CMK (cell line): ENCODE measurements around the gene RABGGTA.
"Not testable (repeated sequence)": the region's sequence is repeated elsewhere in the genome, so short reads cannot be mapped to it uniquely, and the experiment has no call there.

Source experiments
- DNase-seq: peaks from one replicate; pipeline ENCODE4 v3.0.0-alpha.2; 2010; ENCODE audit warnings: low read depth

RABGGTA gene

GRCh38 chr14:24260780-24261157 lies 10.6 kb downstream of the RABGGTA start:
- no peak for DNase-seq

- no peak for DNase-seq
Measured at GRCh38 chr14:24260026-24260779, 11.2 kb downstream of the RABGGTA start.

GRCh38 chr14:24259282-24260025 lies 11.9 kb downstream of the RABGGTA start:
- no peak for DNase-seq

- DNase-seq = no peak
Measured at GRCh38 chr14:24258548-24259265, 12.7 kb downstream of the RABGGTA start.

- no peak for DNase-seq
Measured at GRCh38 chr14:24258119-24258518, 13.3 kb downstream of the RABGGTA start.

GRCh38 chr14:24256960-24257359 lies 14.4 kb downstream of the RABGGTA start:
- no peak for DNase-seq

- peak; percentile 76 for DNase-seq
Measured at GRCh38 chr14:24255931-24256711, 15.3 kb downstream of the RABGGTA start.

- DNase-seq = no peak
Measured at GRCh38 chr14:24255438-24255837, 16.0 kb downstream of the RABGGTA start.

- no peak for DNase-seq
Measured at GRCh38 chr14:24254630-24255392, 16.6 kb downstream of the RABGGTA start.

GRCh38 chr14:24253936-24254335 lies 17.5 kb downstream of the RABGGTA start:
- DNase-seq = no peak

- DNase-seq = no peak
Measured at GRCh38 chr14:24252289-24253124, 18.9 kb downstream of the RABGGTA start.

GRCh38 chr14:24251880-24252288 lies 19.5 kb downstream of the RABGGTA start:
- DNase-seq = no peak

- DNase-seq = no peak
Measured at GRCh38 chr14:24250354-24250753, 21.0 kb downstream of the RABGGTA start.

- DNase-seq = no peak
Measured at GRCh38 chr14:24249230-24250021, 22.0 kb downstream of the RABGGTA start.

GRCh38 chr14:24247422-24247821 lies 24.0 kb downstream of the RABGGTA start:
- DNase-seq = no peak

GRCh38 chr14:24246765-24247212 lies 24.6 kb downstream of the RABGGTA start:
- DNase-seq = no peak

- not testable (repeated sequence) for DNase-seq
Measured at GRCh38 chr14:24245350-24245749, 26.0 kb downstream of the RABGGTA start.

GRCh38 chr14:24243336-24243836 lies 28.0 kb downstream of the RABGGTA start:
- DNase-seq = no peak

- no peak for DNase-seq
Measured at GRCh38 chr14:24241829-24242443, 29.5 kb downstream of the RABGGTA start.
